Kidney epithelial cell (primary cell): ENCODE data around the gene PMIS2. TPM values are rescaled to one million over a fixed set of nuclear protein-coding genes. Genes with fewer than 3 reads are reported as not detected.
A peak's percentile ranks its signal among the peaks of the same experiment; 100 is the strongest.

Source experiments
- DNase-seq: peaks from one replicate; pipeline ENCODE4 v3.0.0-alpha.2; 2010; ENCODE audit warnings: low read depth
- H3K27me3 ChIP-seq: 2 replicates; pipeline ENCODE4 v1.6.0; 2011; ENCODE audit warnings: low read length; ENCODE audit not compliant: control insufficient read depth, insufficient read depth
- H3K36me3 ChIP-seq: 2 replicates; pipeline ENCODE4 v1.5.1; 2011; ENCODE audit warnings: low read length; ENCODE audit not compliant: control insufficient read depth, insufficient read depth
- H3K4me3 ChIP-seq: 2 replicates; pipeline ENCODE4 v1.5.1; 2011; ENCODE audit warnings: low read depth, mild to moderate bottlenecking, control low read depth, low read length
- total RNA-seq: library from RNA; depleted of rRNA; stranded (reverse); fragments of >200 nt; gene quantifications from 2 replicates; pipeline ENCODE4 v1.2.3, GENCODE V29; 2015
- TF ChIP-seq, protein P1 (sequence below): IDR thresholded peaks from 2 replicates; pipeline ENCODE4 v1.5.1; 2011; ENCODE audit warnings: mild to moderate bottlenecking, moderate library complexity, low read length, control low read depth, inconsistent platforms; ENCODE audit not compliant: insufficient read depth, poor library complexity, severe bottlenecking

PMIS2 gene
- total RNA-seq, 1 donor from 2014 or later = not detected

DNA sequence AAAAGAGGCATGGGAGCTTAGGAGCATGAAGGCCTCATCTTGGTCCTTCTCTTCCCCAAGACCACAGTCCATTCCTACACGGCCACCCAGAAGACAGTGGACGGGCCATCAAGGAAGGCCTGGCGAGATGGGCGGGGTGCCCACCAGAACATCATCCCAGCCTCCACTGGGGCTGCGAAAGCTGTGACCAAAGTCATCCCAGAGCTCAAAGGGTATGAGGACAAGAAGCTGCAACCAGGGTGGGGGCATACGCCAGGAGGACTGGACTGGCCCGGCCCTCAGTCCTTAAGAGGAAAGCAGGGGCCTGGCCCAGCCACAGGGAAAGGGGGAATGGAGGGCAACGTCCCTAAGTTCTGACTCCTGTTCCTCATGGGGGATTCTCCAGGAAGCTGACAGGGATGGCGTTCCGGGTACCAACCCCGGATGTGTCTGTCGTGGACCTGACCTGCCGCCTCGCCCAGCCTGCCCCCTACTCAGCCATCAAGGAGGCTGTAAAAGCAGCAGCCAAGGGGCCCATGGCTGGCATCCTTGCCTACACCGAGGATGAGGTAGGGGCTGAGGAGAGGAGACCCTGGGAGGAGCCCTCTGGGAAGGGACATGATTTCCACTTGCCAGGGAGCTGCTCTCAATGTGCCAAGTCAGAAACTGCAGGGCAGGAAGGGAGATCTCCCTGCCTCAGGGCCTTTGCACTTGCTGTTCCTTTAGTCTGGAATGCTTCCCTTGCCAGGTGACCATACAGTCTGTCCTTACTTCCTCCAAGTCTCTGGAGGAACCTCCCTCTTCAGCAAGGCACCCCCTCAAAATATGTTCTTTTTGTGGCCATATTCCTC, 42.5 kb upstream of the PMIS2 start:
- no peaks in the 10 kb centered on the region for H3K36me3 ChIP-seq
- no peak overlapping the region for H3K4me3 ChIP-seq
- H3K27me3 ChIP-seq = no peaks in the 10 kb centered on the region
- TF ChIP-seq, protein P1, sequence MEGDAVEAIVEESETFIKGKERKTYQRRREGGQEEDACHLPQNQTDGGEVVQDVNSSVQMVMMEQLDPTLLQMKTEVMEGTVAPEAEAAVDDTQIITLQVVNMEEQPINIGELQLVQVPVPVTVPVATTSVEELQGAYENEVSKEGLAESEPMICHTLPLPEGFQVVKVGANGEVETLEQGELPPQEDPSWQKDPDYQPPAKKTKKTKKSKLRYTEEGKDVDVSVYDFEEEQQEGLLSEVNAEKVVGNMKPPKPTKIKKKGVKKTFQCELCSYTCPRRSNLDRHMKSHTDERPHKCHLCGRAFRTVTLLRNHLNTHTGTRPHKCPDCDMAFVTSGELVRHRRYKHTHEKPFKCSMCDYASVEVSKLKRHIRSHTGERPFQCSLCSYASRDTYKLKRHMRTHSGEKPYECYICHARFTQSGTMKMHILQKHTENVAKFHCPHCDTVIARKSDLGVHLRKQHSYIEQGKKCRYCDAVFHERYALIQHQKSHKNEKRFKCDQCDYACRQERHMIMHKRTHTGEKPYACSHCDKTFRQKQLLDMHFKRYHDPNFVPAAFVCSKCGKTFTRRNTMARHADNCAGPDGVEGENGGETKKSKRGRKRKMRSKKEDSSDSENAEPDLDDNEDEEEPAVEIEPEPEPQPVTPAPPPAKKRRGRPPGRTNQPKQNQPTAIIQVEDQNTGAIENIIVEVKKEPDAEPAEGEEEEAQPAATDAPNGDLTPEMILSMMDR = no peak
- DNase-seq = no peak

DNA sequence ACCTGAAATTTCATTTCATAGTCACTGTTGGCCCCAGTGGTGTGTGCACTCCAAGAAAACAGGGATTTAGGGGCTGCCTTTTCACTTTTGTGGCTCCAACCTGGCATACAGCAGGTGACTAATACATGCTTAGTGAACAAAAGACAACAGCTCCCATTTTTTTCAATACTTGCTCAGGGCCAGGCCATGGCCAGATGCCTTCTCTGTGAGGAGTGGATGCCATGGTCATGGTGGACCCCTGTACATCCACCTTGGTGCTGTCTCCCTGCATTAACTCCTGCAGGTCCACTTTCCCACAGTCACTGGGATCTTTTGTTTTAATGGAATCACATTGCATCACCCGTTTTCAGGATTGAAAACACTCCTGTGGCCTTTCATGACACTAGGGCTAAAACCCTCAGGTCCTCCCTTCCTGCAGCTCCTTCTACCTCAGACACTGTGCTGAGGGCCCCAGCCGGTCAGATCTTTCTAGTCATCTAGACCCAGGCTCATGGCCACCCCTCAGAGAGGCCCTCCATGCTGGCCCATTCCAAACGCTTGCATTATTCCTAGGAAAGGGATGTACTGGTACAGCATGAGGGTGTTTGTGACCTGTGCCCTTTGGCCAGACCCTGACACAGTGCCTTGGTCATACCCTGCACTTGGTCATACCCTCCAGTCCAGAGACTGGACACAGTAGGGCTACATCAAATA, 41.7 kb upstream of the PMIS2 start:
- no peak for DNase-seq
- no peaks in the 10 kb centered on the region for H3K27me3 ChIP-seq
- H3K4me3 ChIP-seq = peak overlapping the region; percentile 79
- no peaks in the 10 kb centered on the region for H3K36me3 ChIP-seq
- TF ChIP-seq, protein P1 = no peak

DNA sequence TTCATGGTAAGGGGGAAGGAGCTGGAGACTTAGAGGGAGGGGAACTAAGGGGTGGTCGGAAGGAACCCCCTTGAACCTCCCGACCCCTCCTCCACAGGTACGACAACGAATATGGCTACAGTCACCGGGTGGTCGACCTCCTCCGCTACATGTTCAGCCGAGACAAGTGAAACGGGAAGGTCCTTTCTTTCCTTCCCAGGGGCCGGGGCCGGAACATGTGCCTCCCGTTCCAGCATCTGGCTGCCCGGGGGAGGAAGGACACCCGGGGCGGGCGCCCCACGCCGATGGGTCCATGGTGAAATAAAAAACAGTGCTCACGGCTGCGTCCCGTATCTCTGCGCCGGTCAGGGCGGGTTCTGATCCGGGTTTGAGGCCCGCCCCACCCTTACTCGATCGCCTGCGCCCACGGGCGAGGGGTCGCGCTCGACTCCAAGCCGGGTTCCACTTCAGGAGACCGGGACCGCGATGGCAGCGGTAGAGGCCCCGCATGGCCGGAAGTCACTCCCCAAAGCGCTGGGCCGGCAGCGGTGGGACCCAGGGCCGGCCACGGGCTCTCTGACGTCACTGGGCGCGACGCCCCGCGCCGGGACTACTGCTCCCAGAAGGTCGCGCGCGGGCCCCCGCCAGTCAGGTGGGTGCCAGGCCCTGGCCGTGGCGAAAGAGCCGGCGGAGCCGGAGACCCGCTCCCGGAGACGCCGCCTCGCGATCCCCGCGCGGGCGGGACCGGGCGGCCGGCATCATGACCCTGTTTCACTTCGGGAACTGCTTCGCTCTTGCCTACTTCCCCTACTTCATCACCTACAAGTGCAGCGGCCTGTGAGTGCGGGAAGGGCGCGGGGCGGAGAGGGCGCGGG, 40.7 kb upstream of the PMIS2 start, which contains the start of gene TMEM147:
Gene TMEM147, plus strand, starts transcription at position 626 of the 854 bp plus-strand sequence. Its CDS starts 114 bp downstream, at position 740.
- Histone ChIP-seq H3K4me3 (peak within 1 kb of the TSS; percentile 79), H3K36me3 (peaks cover 1% of the 10 kb centered on the region), H3K27me3 (no peaks in the 10 kb centered on the region)
- DNase-seq = peak; percentile 55
- TF ChIP-seq, protein P1 = no peak

DNA sequence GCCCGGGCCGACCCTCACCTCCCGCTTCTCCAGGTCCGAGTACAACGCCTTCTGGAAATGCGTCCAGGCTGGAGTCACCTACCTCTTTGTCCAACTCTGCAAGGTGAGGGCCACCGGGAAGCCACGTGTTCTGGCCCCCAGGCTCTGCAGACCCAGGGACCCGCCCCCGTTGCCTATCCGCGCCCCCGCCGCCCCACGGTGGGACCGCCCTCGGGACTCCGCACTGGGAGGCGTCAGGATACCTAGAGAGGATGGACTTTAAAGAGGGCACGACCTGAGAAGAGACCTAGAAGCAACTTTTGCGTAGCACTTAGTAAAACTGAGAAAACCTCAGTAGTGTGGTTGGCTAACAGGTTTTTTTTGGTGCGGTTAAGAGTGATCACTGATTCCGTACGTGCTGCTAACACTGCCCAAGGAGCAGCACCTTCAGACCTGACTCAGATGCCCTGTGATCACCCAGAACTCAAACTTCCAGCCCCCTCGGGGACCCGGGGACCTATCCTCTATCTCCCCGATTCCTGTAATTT, 40.1 kb upstream of the PMIS2 start:
- TF ChIP-seq, protein P1 = no peak
- Histone ChIP-seq H3K27me3 (no peaks in the 10 kb centered on the region), H3K36me3 (peaks cover 3% of the 10 kb centered on the region), H3K4me3 (peak overlapping the region; percentile 79)
- no peak for DNase-seq

DNA sequence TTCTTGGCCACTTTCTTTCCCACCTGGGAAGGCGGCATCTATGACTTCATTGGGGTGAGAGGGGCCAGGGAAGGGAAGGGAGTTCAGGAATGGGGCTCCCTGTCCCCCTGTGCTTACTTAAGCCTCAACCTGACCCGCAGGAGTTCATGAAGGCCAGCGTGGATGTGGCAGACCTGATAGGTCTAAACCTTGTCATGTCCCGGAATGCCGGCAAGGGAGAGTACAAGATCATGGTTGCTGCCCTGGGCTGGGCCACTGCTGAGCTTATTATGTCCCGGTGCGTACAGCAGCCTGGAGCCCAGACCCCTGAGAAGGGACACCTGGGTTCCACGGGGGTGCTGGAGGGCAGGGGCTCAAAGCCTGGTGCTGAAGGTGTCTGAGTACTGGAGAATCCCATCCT, 39.4 kb upstream of the PMIS2 start:
- TF ChIP-seq, protein P1 = no peak
- Histone ChIP-seq H3K27me3 (no peaks in the 10 kb centered on the region), H3K36me3 (peaks cover 3% of the 10 kb centered on the region), H3K4me3 (peak overlapping the region; percentile 79)
- DNase-seq = no peak
